Activated CD8-positive, alpha-beta memory T cell treated with anti-CD3 and anti-CD28 coated beads, Interleukin-2, amount 50 U/mL, for 24 hours (primary cell): ENCODE data around the gene NUCB2.

Experiments used
- DNase-seq: peaks from one replicate; pipeline ENCODE4 v3.0.0-alpha.2; 2020; ENCODE audit errors: extremely low read depth

NUCB2 gene

GRCh38 chr11:17268902-17269301, 7.6 kb upstream of the NUCB2 start:
- DNase-seq: no peak

GRCh38 chr11:17272801-17273200, 3.7 kb upstream of the NUCB2 start:
- no peak for DNase-seq

- no peak for DNase-seq
These were observed 3.3 kb upstream of the NUCB2 start for GRCh38 chr11:17273211-17273610.

- no peak for DNase-seq
These were observed 2.8 kb upstream of the NUCB2 start for GRCh38 chr11:17273668-17274282.

- no peak for DNase-seq
These were observed 921 bp upstream of the NUCB2 start for GRCh38 chr11:17275400-17276235.

- no peak for DNase-seq
These were observed 565 bp downstream of the NUCB2 start for GRCh38 chr11:17277024-17277584.

GRCh38 chr11:17280494-17281127, 4.1 kb downstream of the NUCB2 start:
- DNase-seq: no peak

- no peak for DNase-seq
These were observed 9.8 kb downstream of the NUCB2 start for GRCh38 chr11:17286332-17286731.

- no peak for DNase-seq
These were observed 10.5 kb downstream of the NUCB2 start for GRCh38 chr11:17287058-17287457.

- DNase-seq: no peak
These were observed 15.2 kb downstream of the NUCB2 start for GRCh38 chr11:17291710-17292109.

GRCh38 chr11:17293311-17293710, 16.8 kb downstream of the NUCB2 start:
- no peak for DNase-seq

GRCh38 chr11:17294033-17294432, 17.5 kb downstream of the NUCB2 start:
- no peak for DNase-seq

- DNase-seq: no peak
These were observed 20.5 kb downstream of the NUCB2 start for GRCh38 chr11:17296852-17297559.

GRCh38 chr11:17298302-17298701, 21.8 kb downstream of the NUCB2 start:
- DNase-seq: peak; percentile 21

GRCh38 chr11:17300372-17300771, 23.8 kb downstream of the NUCB2 start:
- DNase-seq: no peak

GRCh38 chr11:17313349-17314231, 37.1 kb downstream of the NUCB2 start:
- no peak for DNase-seq

- DNase-seq: no peak
These were observed 37.7 kb downstream of the NUCB2 start for GRCh38 chr11:17314232-17314547.

- DNase-seq: no peak
These were observed 38.4 kb downstream of the NUCB2 start for GRCh38 chr11:17314904-17315426.

- DNase-seq: no peak
These were observed 52.4 kb downstream of the NUCB2 start for GRCh38 chr11:17328871-17329494.

- no peak for DNase-seq
These were observed 55.1 kb downstream of the NUCB2 start for GRCh38 chr11:17331669-17332068.
